PFSK-1 (cell line): ENCODE results near the gene ANKRD33B.

ENCODE experiments used
- FOXP2 ChIP-seq: optimal IDR thresholded peaks from 2 replicates; pipeline ENCODE3; 2011; ENCODE audit warnings: borderline replicate concordance, control low read depth, inconsistent platforms; ENCODE audit not compliant: insufficient read depth; ENCODE audit errors: extremely low read length, extremely low read depth
- POLR2AphosphoS5 ChIP-seq: IDR thresholded peaks from 2 replicates; pipeline ENCODE4 v1.6.1; 2012; ENCODE audit warnings: low read depth, mild to moderate bottlenecking, control low read depth, low read length, moderate library complexity
- REST ChIP-seq, 2 experiments: IDR thresholded peaks; 2 replicates each; pipeline versions ENCODE4 v1.6.1 to v1.8.0; 2011 to 2012; ENCODE audit warnings: low read depth in 2 of 2, low read length in 2 of 2, control low read depth in 1 of 2, inconsistent platforms in 1 of 2, mild to moderate bottlenecking in 1 of 2, moderate library complexity in 1 of 2; ENCODE audit not compliant: insufficient read depth in 1 of 2
- TAF1 ChIP-seq: IDR thresholded peaks from 2 replicates; pipeline ENCODE4 v1.6.1; 2012; ENCODE audit warnings: low read length, control low read depth, borderline replicate concordance; ENCODE audit not compliant: insufficient read depth

- TF ChIP-seq POLR2AphosphoS5 (no peak), REST (IDR thresholded peaks at IDR 0.05; ENCODE audit: insufficient read depth in 1 of 2, low read depth in 2 of 2, low read length in 2 of 2) (no peak), FOXP2 (no peak), TAF1 (no peak)
Measured at GRCh38 chr5:10623305-10623910, 59.5 kb downstream of the ANKRD33B start.
